SK-N-SH treated with all-trans-retinoic acid at 6 μM for 48 hours (cell line): ENCODE data around the gene FCHO2.
"Not testable (repeated sequence)": the region's sequence is repeated elsewhere in the genome, so short reads cannot be mapped to it uniquely, and the experiment has no call there.

Source experiments
- ARNTL ChIP-seq: fragments of 450-650 bp; formaldehyde crosslinking; IDR thresholded peaks from 2 replicates; pipeline ENCODE4 v1.5.0; 2020; ENCODE audit warnings: low read depth, mild to moderate bottlenecking, moderate library complexity, borderline replicate concordance
- CREB5 ChIP-seq: fragments of 250-450 bp; sonication (Bioruptor Pico); IDR thresholded peaks from 2 replicates; pipeline ENCODE4 v1.5.1; 2020; ENCODE audit warnings: low read depth, mild to moderate bottlenecking, moderate library complexity
- CSDC2 ChIP-seq: fragments of 250-450 bp; sonication (Bioruptor Pico); IDR thresholded peaks from 2 replicates; pipeline ENCODE4 v1.5.0; 2020; ENCODE audit warnings: mild to moderate bottlenecking, moderate library complexity
- ESRRG ChIP-seq: fragments of 250-450 bp; sonication (Bioruptor Pico); IDR thresholded peaks from 2 replicates; pipeline ENCODE4 v1.6.1; 2021; ENCODE audit warnings: mild to moderate bottlenecking
- GLIS3 ChIP-seq: fragments of 250-450 bp; sonication (Bioruptor Pico); IDR thresholded peaks from 2 replicates; pipeline ENCODE4 v1.5.0; 2020; ENCODE audit warnings: mild to moderate bottlenecking, moderate library complexity
- ISL1 ChIP-seq: fragments of 250-450 bp; sonication (Bioruptor Pico); IDR thresholded peaks from 2 replicates; pipeline ENCODE4 v2.1.2; 2022; ENCODE audit warnings: mild to moderate bottlenecking, moderate library complexity
- PATZ1 ChIP-seq: fragments of 250-450 bp; sonication (Bioruptor Pico); IDR thresholded peaks from 2 replicates; pipeline ENCODE4 v1.8.0; 2020; ENCODE audit warnings: mild to moderate bottlenecking, moderate library complexity, borderline replicate concordance
- SNAI2 ChIP-seq: fragments of 250-450 bp; sonication (Bioruptor Pico); IDR thresholded peaks from 2 replicates; pipeline ENCODE4 v1.5.0; 2020; ENCODE audit warnings: mild to moderate bottlenecking, moderate library complexity
- TCF4 ChIP-seq: fragments of 250-450 bp; sonication (Bioruptor Pico); IDR thresholded peaks from 2 replicates; pipeline ENCODE4 v1.8.0; 2021; ENCODE audit warnings: mild to moderate bottlenecking, moderate library complexity, borderline replicate concordance
- TOX ChIP-seq: fragments of 250-450 bp; sonication (Bioruptor Pico); IDR thresholded peaks from 2 replicates; pipeline ENCODE4 v1.8.0; 2021; ENCODE audit warnings: mild to moderate bottlenecking, moderate library complexity, borderline replicate concordance
- ZC3H10 ChIP-seq: fragments of 250-450 bp; sonication (Bioruptor Pico); IDR thresholded peaks from 2 replicates; pipeline ENCODE4 v1.5.1; 2021; ENCODE audit warnings: mild to moderate bottlenecking, moderate library complexity
- ZFP3 ChIP-seq: fragments of 250-450 bp; sonication (Bioruptor Pico); IDR thresholded peaks from 2 replicates; pipeline ENCODE4 v1.5.0; 2020; ENCODE audit warnings: mild to moderate bottlenecking, moderate library complexity
- ZNF70 ChIP-seq: fragments of 450-650 bp; formaldehyde crosslinking; IDR thresholded peaks from 2 replicates; pipeline ENCODE4 v1.5.0; 2020; ENCODE audit warnings: mild to moderate bottlenecking, moderate library complexity
- ZNF8 ChIP-seq: fragments of 450-650 bp; formaldehyde crosslinking; IDR thresholded peaks from 2 replicates; pipeline ENCODE4 v1.5.0; 2020; ENCODE audit warnings: mild to moderate bottlenecking, moderate library complexity

GRCh38 chr5:72974481-72974880 is 18.6 kb downstream of the FCHO2 start:
- TF ChIP-seq ZFP3; PATZ1 (CRISPR knock-in tag); ISL1; ZNF70; CREB5; GLIS3 (CRISPR knock-in tag); TCF4 (CRISPR knock-in tag); CSDC2; SNAI2 (CRISPR knock-in tag); TOX (CRISPR knock-in tag); ARNTL (CRISPR knock-in tag); ZNF8 (CRISPR knock-in tag); ZC3H10; ESRRG: not testable (repeated sequence)
